ENCODE data around the gene SSTR4. TPM values are rescaled to one million over a fixed set of nuclear protein-coding genes. Genes with fewer than 3 reads are reported as not detected.

Gene SSTR4
- 0.17 to 0.35 TPM (median 0.25 TPM) in 4 of 5 replicates, not detected in the other for total RNA-seq (2022; extraction: Qiagen RNA extraction; ENCODE audit: low read depth)

GRCh38 chr20:23034721-23035671 lies at the start of gene SSTR4:
Gene SSTR4 (plus strand): TSS chr20:23035312. CDS start chr20:23035484, 172 bp downstream.

GRCh38 chr20:23049201-23050075 lies 14.3 kb downstream of the SSTR4 start, which contains the start of gene THBD:
Gene THBD (minus strand): TSS chr20:23049672. CDS start chr20:23049504, 168 bp downstream.

DNA sequence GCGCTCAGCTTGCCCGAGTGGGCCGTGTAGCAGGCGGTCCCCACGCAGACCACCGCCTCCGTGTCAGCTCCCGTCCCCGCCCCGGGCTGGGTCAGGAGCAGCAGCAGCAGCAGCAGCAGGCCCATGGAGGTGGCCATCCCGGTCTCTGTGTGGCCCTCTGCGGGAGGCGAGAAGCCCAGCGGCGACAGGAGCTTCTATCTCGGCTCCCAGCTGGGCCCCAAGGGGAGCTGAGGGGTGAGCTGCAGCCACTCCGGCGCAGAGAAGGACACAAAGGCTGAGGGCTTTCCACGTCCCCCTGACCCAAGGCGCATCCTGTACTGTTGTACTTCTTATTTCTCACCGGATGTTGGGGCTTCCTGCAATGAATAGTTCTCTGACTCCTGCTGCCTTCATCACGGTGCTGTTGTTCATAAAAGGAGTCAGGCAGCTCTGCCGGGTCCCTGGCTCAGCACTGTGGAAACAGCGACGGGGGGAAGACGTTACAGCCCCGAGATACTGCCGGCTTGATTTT lies 51.0 kb downstream of the SSTR4 start, which contains the start of gene CD93:
CD93 (minus strand) TSS at position 269 of the 511 bp plus-strand sequence; CDS start at position 137, 132 bp downstream.

Other genes with a start within 250 kb of the SSTR4 start
- gene THBD, start 14.4 kb downstream of the SSTR4 start, total RNA-seq (2022; extraction: Qiagen RNA extraction; ENCODE audit: low read depth) = 49.6 to 85.8 TPM (median 71.5 TPM) in 5 replicates
- gene CD93, start 51.0 kb downstream of the SSTR4 start, total RNA-seq (2022; extraction: Qiagen RNA extraction; ENCODE audit: low read depth) = not detected in 5 replicates

Measured in A549 treated with ZK216348 at 1 μM for 4 hours (cell line).